SK-N-SH treated with all-trans-retinoic acid at 6 μM for 48 hours (cell line): ENCODE measurements around the gene FDXACB1.

Experiments
- ATAC-seq: fragments of 200-7000 bp; cut with Tn5 transposase; 3 replicates; pipeline ENCODE4 v1.9.1; 2020; ENCODE audit warnings: mild to moderate bottlenecking, moderate library complexity
- ARNTL ChIP-seq: fragments of 450-650 bp; formaldehyde crosslinking; IDR thresholded peaks from 2 replicates; pipeline ENCODE4 v1.5.0; 2020; ENCODE audit warnings: low read depth, mild to moderate bottlenecking, moderate library complexity, borderline replicate concordance
- BACH2 ChIP-seq: fragments of 250-450 bp; sonication (Bioruptor Pico); IDR thresholded peaks from 2 replicates; pipeline ENCODE4 v1.9.0; 2021; ENCODE audit warnings: mild to moderate bottlenecking, borderline replicate concordance
- CSDC2 ChIP-seq: fragments of 250-450 bp; sonication (Bioruptor Pico); IDR thresholded peaks from 2 replicates; pipeline ENCODE4 v1.5.0; 2020; ENCODE audit warnings: mild to moderate bottlenecking, moderate library complexity
- ESRRG ChIP-seq: fragments of 250-450 bp; sonication (Bioruptor Pico); IDR thresholded peaks from 2 replicates; pipeline ENCODE4 v1.6.1; 2021; ENCODE audit warnings: mild to moderate bottlenecking
- ISL1 ChIP-seq: fragments of 250-450 bp; sonication (Bioruptor Pico); IDR thresholded peaks from 2 replicates; pipeline ENCODE4 v2.1.2; 2022; ENCODE audit warnings: mild to moderate bottlenecking, moderate library complexity
- OSR1 ChIP-seq: fragments of 250-450 bp; sonication (Bioruptor Pico); IDR thresholded peaks from 2 replicates; pipeline ENCODE4 v1.8.0; 2022; ENCODE audit warnings: moderate library complexity, mild to moderate bottlenecking, inconsistent platforms
- PPARA ChIP-seq: fragments of 250-450 bp; sonication (Bioruptor Pico); IDR thresholded peaks from 2 replicates; pipeline ENCODE4 v1.5.0; 2020; ENCODE audit warnings: mild to moderate bottlenecking, borderline replicate concordance
- RARB ChIP-seq: fragments of 250-450 bp; sonication (Bioruptor Pico); IDR thresholded peaks from 2 replicates; pipeline ENCODE4 v1.8.0; 2021; ENCODE audit warnings: mild to moderate bottlenecking, moderate library complexity
- TCF4 ChIP-seq: fragments of 250-450 bp; sonication (Bioruptor Pico); IDR thresholded peaks from 2 replicates; pipeline ENCODE4 v1.8.0; 2021; ENCODE audit warnings: mild to moderate bottlenecking, moderate library complexity, borderline replicate concordance
- TOX ChIP-seq: fragments of 250-450 bp; sonication (Bioruptor Pico); IDR thresholded peaks from 2 replicates; pipeline ENCODE4 v1.8.0; 2021; ENCODE audit warnings: mild to moderate bottlenecking, moderate library complexity, borderline replicate concordance
- ZFP3 ChIP-seq: fragments of 250-450 bp; sonication (Bioruptor Pico); IDR thresholded peaks from 2 replicates; pipeline ENCODE4 v1.5.0; 2020; ENCODE audit warnings: mild to moderate bottlenecking, moderate library complexity
- ZFP30 ChIP-seq: fragments of 450-650 bp; formaldehyde crosslinking; IDR thresholded peaks from 2 replicates; pipeline ENCODE4 v1.5.0; 2022; ENCODE audit warnings: mild to moderate bottlenecking, moderate library complexity
- ZNF70 ChIP-seq: fragments of 450-650 bp; formaldehyde crosslinking; IDR thresholded peaks from 2 replicates; pipeline ENCODE4 v1.5.0; 2020; ENCODE audit warnings: mild to moderate bottlenecking, moderate library complexity
- ZNF8 ChIP-seq: fragments of 450-650 bp; formaldehyde crosslinking; IDR thresholded peaks from 2 replicates; pipeline ENCODE4 v1.5.0; 2020; ENCODE audit warnings: mild to moderate bottlenecking, moderate library complexity
- TF ChIP-seq, protein P1 (sequence below): fragments of 250-450 bp; sonication (Bioruptor Pico); IDR thresholded peaks from 2 replicates; pipeline ENCODE4 v1.5.0; 2020; ENCODE audit warnings: mild to moderate bottlenecking, moderate library complexity
- TF ChIP-seq, protein P2 (sequence below): fragments of 250-450 bp; sonication (Bioruptor Pico); IDR thresholded peaks from 2 replicates; pipeline ENCODE4 v1.8.0; 2020; ENCODE audit warnings: mild to moderate bottlenecking, moderate library complexity, borderline replicate concordance
- TF ChIP-seq, protein P3 (sequence below): fragments of 250-450 bp; sonication (Bioruptor Pico); IDR thresholded peaks from 2 replicates; pipeline ENCODE4 v1.8.0; 2021; ENCODE audit warnings: low read depth, mild to moderate bottlenecking, moderate library complexity, borderline replicate concordance
- TF ChIP-seq, protein P4 (sequence below): fragments of 250-450 bp; sonication (Bioruptor Pico); IDR thresholded peaks from 2 replicates; pipeline ENCODE4 v1.5.1; 2021; ENCODE audit warnings: mild to moderate bottlenecking, moderate library complexity

Gene FDXACB1

GRCh38 chr11:111838054-111838453 is 40.9 kb downstream of the FDXACB1 start (continued):
- TF ChIP-seq, protein P1, sequence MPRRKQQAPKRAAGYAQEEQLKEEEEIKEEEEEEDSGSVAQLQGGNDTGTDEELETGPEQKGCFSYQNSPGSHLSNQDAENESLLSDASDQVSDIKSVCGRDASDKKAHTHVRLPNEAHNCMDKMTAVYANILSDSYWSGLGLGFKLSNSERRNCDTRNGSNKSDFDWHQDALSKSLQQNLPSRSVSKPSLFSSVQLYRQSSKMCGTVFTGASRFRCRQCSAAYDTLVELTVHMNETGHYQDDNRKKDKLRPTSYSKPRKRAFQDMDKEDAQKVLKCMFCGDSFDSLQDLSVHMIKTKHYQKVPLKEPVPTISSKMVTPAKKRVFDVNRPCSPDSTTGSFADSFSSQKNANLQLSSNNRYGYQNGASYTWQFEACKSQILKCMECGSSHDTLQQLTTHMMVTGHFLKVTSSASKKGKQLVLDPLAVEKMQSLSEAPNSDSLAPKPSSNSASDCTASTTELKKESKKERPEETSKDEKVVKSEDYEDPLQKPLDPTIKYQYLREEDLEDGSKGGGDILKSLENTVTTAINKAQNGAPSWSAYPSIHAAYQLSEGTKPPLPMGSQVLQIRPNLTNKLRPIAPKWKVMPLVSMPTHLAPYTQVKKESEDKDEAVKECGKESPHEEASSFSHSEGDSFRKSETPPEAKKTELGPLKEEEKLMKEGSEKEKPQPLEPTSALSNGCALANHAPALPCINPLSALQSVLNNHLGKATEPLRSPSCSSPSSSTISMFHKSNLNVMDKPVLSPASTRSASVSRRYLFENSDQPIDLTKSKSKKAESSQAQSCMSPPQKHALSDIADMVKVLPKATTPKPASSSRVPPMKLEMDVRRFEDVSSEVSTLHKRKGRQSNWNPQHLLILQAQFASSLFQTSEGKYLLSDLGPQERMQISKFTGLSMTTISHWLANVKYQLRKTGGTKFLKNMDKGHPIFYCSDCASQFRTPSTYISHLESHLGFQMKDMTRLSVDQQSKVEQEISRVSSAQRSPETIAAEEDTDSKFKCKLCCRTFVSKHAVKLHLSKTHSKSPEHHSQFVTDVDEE (CRISPR knock-in tag), result no peak
- no peak for TF ChIP-seq ARNTL (CRISPR knock-in tag)
- TF ChIP-seq, protein P2, sequence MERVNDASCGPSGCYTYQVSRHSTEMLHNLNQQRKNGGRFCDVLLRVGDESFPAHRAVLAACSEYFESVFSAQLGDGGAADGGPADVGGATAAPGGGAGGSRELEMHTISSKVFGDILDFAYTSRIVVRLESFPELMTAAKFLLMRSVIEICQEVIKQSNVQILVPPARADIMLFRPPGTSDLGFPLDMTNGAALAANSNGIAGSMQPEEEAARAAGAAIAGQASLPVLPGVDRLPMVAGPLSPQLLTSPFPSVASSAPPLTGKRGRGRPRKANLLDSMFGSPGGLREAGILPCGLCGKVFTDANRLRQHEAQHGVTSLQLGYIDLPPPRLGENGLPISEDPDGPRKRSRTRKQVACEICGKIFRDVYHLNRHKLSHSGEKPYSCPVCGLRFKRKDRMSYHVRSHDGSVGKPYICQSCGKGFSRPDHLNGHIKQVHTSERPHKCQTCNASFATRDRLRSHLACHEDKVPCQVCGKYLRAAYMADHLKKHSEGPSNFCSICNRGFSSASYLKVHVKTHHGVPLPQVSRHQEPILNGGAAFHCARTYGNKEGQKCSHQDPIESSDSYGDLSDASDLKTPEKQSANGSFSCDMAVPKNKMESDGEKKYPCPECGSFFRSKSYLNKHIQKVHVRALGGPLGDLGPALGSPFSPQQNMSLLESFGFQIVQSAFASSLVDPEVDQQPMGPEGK (CRISPR knock-in tag), result no peak
- no peak for TF ChIP-seq CSDC2 (CRISPR knock-in tag)
- no peak for TF ChIP-seq PPARA (CRISPR knock-in tag)
- TF ChIP-seq ZFP30 (CRISPR knock-in tag), result no peak

DNA sequence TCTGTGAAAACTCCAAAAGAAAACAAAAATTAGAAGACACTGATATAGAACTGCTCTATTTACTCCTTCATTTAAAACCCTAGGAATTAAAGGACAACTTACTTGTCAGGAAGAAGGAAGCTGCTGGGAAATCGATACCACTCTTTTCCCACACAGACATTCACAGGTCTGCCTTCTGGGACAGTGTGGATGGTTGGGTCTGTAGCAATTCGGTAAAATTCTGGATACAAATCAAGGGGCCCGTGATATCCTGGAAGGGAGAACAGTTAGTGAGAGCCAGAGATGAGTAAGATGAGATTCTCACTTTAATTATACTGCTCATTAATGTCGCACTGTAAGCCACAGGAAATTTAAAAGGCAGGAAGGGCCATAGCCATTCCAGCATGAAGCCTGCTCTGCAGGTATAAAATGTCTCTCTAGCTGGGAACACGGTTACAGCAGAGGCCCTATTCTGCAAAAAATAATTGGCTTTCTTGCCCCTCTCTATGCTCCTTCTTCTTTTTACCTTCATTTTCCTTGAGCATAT is 41.5 kb downstream of the FDXACB1 start:
- TF ChIP-seq, protein P2 (CRISPR knock-in tag), result no peak
- no peak for TF ChIP-seq OSR1
- TF ChIP-seq CSDC2 (CRISPR knock-in tag), result no peak
- TF ChIP-seq ZNF8, result no peak
- TF ChIP-seq, protein P3, sequence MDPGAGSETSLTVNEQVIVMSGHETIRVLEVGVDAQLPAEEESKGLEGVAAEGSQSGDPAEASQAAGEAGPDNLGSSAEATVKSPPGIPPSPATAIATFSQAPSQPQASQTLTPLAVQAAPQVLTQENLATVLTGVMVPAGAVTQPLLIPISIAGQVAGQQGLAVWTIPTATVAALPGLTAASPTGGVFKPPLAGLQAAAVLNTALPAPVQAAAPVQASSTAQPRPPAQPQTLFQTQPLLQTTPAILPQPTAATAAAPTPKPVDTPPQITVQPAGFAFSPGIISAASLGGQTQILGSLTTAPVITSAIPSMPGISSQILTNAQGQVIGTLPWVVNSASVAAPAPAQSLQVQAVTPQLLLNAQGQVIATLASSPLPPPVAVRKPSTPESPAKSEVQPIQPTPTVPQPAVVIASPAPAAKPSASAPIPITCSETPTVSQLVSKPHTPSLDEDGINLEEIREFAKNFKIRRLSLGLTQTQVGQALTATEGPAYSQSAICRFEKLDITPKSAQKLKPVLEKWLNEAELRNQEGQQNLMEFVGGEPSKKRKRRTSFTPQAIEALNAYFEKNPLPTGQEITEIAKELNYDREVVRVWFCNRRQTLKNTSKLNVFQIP (CRISPR knock-in tag), result no peak
- TF ChIP-seq TOX, result no peak
- no peak for TF ChIP-seq ARNTL (CRISPR knock-in tag)
- TF ChIP-seq ZFP3 (CRISPR knock-in tag), result no peak
- no peak for TF ChIP-seq ESRRG
- TF ChIP-seq, protein P4, sequence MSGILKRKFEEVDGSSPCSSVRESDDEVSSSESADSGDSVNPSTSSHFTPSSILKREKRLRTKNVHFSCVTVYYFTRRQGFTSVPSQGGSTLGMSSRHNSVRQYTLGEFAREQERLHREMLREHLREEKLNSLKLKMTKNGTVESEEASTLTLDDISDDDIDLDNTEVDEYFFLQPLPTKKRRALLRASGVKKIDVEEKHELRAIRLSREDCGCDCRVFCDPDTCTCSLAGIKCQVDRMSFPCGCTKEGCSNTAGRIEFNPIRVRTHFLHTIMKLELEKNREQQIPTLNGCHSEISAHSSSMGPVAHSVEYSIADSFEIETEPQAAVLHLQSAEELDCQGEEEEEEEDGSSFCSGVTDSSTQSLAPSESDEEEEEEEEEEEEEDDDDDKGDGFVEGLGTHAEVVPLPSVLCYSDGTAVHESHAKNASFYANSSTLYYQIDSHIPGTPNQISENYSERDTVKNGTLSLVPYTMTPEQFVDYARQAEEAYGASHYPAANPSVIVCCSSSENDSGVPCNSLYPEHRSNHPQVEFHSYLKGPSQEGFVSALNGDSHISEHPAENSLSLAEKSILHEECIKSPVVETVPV (CRISPR knock-in tag), result no peak
- no peak for TF ChIP-seq ZFP30 (CRISPR knock-in tag)
- ATAC-seq, result no peak

DNA sequence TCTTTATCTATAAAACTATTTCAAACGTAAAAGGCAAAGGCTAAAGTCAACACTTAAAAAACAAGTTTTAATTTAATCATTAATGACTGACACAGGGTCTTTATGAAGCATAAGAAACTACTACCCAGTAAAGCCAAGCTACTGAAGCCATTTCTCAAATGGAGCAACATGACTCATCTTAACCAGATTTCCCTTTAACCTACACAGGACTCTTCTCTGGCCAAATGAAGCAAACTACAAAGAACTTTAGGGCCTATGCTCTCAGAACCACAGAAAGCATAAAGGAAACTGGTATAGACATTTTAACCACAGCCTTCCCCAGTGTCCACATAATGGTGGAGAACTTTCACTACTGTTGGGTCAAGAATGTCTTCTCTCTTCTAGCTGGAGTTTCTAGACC is 42.2 kb downstream of the FDXACB1 start:
- TF ChIP-seq, protein P3 (CRISPR knock-in tag), result no peak
- TF ChIP-seq ZFP3 (CRISPR knock-in tag), result 0 out of 2 replicates have a peak, but pooled peaks have one; percentile 17

DNA sequence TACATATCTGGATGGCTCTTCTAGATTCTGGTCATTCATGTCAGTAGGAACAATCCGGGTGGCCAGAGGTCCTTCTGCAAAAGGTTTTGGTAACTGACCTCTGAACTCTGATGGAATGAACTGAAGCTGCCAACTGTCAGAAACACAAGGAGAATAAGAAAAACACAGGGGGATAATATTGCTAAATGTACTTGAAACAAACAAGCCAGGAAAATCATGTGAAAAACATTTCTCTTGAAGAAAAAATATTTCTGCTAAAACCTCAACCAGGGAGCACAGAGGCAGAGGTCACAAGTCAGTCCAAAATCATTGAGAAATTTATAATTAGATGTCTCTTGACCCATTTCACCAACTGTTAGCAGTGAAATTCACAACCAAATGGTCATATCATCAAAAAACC is 42.8 kb downstream of the FDXACB1 start:
- ATAC-seq, result no peak
- no peak for TF ChIP-seq RARB
- TF ChIP-seq ISL1 (CRISPR knock-in tag), result no peak
- TF ChIP-seq ESRRG, result no peak
- TF ChIP-seq ZFP3 (CRISPR knock-in tag), result no peak
- TF ChIP-seq TOX, result no peak
- TF ChIP-seq TCF4 (CRISPR knock-in tag), result no peak
- TF ChIP-seq PPARA (CRISPR knock-in tag), result no peak
- no peak for TF ChIP-seq ARNTL (CRISPR knock-in tag)
- TF ChIP-seq OSR1, result no peak
- no peak for TF ChIP-seq ZNF70 (CRISPR knock-in tag)
- no peak for TF ChIP-seq BACH2
- TF ChIP-seq, protein P1 (CRISPR knock-in tag), result no peak
- TF ChIP-seq, protein P4 (CRISPR knock-in tag), result no peak

More for the DNA sequence above, 42.2 kb downstream of the FDXACB1 start:
- ATAC-seq, result no peak
